ENCODE measurements around the gene USP30.

DNA sequence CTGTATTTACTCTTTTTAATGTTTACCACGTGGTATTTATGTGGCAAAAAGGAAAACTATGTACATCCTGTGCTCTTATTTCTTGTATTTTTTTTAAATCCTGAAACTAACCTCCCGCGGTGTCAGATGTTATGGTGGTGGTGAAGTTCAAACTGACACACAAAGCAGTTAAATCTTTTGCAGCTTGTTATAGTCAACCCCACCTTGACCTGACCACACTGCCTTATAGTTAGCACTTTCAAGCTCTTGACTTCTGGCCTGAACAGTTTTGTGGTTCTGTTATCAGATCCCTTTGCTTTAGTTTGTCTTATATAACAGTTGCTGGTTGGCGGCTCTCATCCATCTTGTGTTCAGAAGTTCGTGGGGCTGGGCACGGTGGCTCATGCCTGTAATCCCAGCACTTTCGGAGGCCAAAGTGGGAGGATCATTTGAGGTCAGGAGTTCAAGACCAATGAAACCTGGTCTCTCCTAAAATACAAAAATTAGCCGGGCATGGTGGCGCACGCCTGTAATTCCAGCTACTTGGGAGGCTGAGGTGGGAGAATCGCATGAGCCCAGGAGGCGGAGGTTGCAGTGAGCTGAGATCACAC lies 47.1 kb downstream of the USP30 start:
- TF ChIP-seq POLR2AphosphoS5 (IDR thresholded peaks at IDR 0.05; ENCODE audit: low read depth, low read length) (no peak), POLR2A (IDR thresholded peaks at IDR 0.05; ENCODE audit: low read depth, low read length) (no peak), TAF1 (IDR thresholded peaks at IDR 0.05; ENCODE audit: borderline replicate concordance, low read depth, low read length) (no peak)

Measured in GM12892 (cell line).